NCI-H2107 treated with DMSO at 0.1 percent for 48 hours (cell line): ENCODE data around the gene TMEM187.

Experiments used
- DNase-seq: peaks from one replicate; lab custom pipeline; 2025; ENCODE audit not compliant: unreplicated experiment; lab: John Stamatoyannopoulos, UW

TMEM187 gene

GRCh38 chrX:153953892-153954557 lies 18.5 kb upstream of the TMEM187 start:
- DNase-seq: no peak

GRCh38 chrX:153954558-153955227 lies 17.9 kb upstream of the TMEM187 start:
- DNase-seq: no peak

DNA sequence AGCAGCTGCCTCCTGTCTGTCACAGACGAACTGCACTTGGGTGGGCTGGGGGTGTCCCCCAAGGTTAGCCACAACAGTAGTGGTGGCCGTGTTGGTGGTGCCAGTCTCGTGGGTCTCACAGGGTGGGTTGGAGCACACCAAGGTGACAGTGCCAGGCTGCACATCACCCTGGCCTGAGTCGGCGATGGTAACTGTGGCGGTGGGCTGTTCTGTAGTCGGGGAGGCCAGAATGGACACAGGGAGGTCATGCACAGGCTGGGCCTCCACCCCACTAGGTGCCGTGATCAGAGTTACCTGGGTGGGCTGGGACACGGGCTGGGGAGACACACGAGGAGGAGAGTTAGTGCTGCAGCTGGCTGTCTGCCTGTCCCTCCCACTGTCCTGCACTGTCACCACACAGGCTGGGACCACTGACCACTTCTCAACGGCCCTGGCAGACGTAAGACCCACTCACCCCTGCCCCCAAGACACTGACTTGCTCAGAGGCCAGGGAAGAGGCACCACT lies 17.3 kb upstream of the TMEM187 start:
- DNase-seq: no peak

GRCh38 chrX:153956044-153956907 lies 16.3 kb upstream of the TMEM187 start:
- DNase-seq: no peak

- DNase-seq: no peak
These were observed 15.3 kb upstream of the TMEM187 start for GRCh38 chrX:153957224-153957623.

- no peak for DNase-seq
These were observed 13.9 kb upstream of the TMEM187 start for GRCh38 chrX:153958605-153959004.

- DNase-seq: no peak
These were observed 12.9 kb upstream of the TMEM187 start for GRCh38 chrX:153959649-153960048.

- no peak for DNase-seq
These were observed 12.5 kb upstream of the TMEM187 start for GRCh38 chrX:153960077-153960476.

GRCh38 chrX:153960786-153961185 lies 11.8 kb upstream of the TMEM187 start:
- no peak for DNase-seq

DNA sequence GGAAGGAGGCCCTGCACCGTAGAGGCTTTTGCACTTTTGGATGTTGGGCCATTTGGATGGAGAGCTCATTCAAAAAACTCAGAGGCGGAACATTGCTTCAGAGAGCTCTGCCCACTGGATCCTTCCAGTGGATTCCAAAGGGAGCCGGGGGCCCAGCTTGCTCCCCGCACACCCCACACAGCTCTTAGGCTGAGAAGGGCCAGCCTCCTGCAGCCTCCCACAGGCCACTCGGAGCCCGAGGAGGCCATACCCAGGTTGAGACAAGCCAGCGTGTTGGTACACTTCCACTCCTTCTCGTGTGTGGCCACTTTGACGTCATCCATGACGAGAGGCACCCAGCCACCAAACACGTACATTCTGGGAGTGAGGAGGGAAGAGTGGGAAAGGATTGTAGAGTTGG lies 11.3 kb upstream of the TMEM187 start:
- no peak for DNase-seq

DNA sequence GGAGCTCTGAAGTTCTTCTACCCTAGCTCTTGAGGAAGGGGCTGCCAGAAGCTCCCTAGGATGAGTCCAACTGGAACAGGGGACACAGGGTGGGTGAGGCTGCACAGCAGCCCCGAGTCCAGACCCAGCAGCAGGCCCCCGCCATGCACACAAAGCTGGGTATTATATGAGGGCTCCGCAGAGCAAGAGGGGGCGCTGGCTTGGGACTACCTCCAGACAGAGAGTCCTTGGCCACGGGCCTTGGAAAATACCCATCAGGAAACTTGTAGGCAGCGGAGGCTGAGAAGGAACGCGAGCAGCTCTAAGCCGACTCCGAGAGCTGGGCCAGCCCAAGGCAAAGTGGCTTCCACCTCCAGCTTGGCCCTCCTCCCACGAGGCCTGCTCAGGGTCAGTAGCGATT lies 9.0 kb upstream of the TMEM187 start:
- DNase-seq: no peak

DNA sequence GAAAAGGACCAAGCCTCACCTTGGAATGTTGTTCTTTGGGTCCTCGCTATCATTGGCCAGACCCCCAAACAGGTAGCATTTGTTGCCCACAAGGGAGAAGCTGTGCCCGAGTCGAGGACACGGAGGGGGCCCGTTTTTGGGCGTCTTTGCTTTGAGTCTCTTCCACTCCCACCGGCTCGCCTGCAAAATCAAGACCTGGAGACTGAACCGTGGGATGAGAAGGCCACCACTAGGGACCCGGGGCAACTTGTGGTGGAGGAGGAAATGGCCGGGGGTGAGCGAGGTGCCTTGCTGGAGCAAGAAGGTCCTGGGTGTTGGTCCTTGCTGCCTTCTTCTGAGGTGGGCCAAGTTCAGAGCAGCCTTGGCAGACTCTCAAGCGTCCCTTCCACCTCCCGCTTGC lies 8.4 kb upstream of the TMEM187 start:
- no peak for DNase-seq

GRCh38 chrX:153965406-153965805 lies 7.1 kb upstream of the TMEM187 start:
- no peak for DNase-seq

GRCh38 chrX:153966283-153966688 lies 6.3 kb upstream of the TMEM187 start:
- no peak for DNase-seq

DNA sequence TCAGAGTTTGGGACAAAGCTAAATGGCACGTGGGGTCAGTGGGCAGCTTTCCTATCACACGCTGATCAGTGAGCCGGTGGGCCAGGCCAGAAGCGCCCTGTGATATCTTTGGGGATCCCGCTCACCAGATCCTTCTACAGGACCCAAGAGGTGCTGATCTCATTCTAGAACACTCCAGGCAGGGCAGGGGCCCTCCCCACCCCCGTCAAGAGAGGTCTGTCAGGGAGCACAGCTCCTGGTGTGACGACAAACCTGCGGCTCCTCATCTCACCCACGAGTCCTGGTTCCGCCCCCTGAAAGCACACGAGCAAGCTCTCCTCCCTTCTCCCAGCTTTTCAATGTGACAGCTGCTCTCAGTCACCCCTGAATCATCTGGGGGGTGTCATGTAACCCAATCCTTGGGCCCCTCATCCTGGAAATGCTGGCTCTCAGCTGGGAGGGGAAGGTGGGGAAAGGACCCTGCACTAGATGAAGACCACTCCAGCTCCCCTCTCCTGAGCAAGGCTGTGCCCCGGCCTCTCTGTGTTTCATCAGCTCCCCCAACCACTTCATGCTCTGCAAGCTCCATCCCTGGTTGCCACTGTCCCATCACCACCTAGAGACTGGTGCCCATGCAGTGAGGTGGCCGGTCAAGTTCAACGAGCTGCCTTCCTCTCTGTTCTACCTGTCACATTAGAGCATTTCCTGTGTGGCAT lies 5.6 kb upstream of the TMEM187 start:
- peak; percentile 34 for DNase-seq

GRCh38 chrX:153967536-153968224 lies 4.9 kb upstream of the TMEM187 start:
- peak; percentile 21 for DNase-seq

DNA sequence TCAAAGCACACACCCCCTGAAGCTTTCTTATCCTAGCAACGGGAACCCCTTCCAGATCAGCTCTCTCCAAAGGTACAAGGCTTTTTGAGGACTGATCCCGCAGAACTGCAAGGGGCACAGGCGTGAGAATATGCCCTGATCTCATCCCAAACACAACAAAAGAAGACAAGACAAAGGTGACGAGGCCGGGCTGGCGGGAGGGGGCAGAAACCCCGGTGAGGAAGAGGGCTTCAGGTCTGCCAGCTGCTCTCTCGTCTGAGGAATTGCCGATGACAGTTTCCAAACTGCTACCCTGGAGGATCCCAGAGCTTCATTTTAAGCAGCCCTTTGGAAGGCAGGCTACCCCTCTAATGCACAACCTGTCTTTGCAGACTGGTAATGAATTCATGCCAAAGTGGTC lies 4.3 kb upstream of the TMEM187 start:
- DNase-seq: no peak

GRCh38 chrX:153968754-153969124 lies 3.8 kb upstream of the TMEM187 start:
- DNase-seq: peak; percentile 52

- DNase-seq: no peak
These were observed 3.2 kb upstream of the TMEM187 start for GRCh38 chrX:153969125-153969903.

DNA sequence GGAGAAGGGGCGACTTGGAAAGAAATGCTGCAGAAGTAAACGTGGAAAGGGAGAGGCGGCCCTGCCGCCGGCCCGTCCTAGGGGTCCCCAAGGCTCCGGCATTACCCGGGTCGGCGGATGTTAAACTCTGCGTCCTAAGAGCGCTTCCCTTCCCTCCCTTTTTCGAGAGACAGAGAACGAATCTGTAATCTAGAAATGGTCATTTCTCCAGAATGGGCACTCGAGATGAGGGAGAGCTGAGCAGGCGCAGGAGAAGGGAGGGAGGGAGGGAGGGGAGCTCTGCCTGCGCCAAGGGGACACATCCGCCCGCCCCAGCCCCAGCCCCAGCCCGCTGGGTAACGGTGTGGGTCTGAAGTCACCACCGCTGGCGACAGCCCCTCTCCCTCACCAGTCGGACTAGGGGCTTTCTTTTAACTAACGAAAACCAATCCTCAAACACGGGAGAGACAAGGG lies 2.6 kb upstream of the TMEM187 start:
- DNase-seq: peak; percentile 44
